NCI-H2081 treated with DMSO at 0.1 percent for 48 hours (cell line): ENCODE data around the gene PROX2.

Experiments
- DNase-seq: peaks from one replicate; lab custom pipeline; 2025; lab: John Stamatoyannopoulos, UW

PROX2 gene

DNA sequence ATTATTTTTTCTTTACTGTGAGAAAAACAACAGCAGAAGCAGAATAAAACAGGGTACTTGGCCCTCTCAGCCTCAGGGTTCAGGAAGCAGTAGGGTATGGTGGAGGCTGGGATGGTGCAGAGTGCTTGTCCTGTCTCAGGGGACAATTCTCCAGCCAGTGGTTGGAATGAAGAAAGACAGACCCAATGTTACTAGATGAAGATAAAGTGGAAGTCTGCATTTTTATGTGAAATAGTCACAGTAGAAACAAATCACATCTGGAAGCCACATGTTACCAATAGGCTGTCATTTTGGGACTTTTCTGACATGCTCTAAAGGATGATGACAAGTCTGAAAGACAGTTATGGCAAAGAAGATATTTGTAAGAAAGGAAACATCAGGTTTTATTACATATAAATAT is 32.3 kb downstream of the PROX2 start:
- no peak for DNase-seq

- DNase-seq = no peak
These were observed 34.4 kb downstream of the PROX2 start for GRCh38 chr14:74841230-74842207.

DNA sequence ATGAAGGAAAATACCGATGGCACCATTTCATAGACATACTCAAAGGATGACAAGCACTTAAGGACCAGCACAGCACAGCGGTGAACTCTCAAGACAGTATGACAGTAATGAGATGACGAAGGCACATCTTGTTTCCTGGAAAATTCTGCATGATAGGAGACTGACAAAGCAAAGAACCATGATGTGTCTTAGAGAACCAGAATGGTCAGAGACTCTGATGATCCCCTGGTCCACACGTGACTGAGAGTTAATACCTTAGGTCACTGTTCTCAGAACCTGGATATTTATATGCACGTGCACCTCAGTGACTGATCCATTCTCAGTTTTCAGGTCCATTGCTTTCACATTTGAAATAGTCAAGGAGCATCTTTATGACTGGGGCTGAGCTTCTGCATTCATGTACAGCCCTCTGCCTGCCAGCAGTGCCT is 35.3 kb downstream of the PROX2 start:
- DNase-seq = no peak

- DNase-seq = no peak
These were observed 37.8 kb downstream of the PROX2 start for GRCh38 chr14:74838166-74838565.

- no peak for DNase-seq
These were observed 39.5 kb downstream of the PROX2 start for GRCh38 chr14:74836251-74836960.

GRCh38 chr14:74835645-74836250 is 40.2 kb downstream of the PROX2 start:
- no peak for DNase-seq

DNA sequence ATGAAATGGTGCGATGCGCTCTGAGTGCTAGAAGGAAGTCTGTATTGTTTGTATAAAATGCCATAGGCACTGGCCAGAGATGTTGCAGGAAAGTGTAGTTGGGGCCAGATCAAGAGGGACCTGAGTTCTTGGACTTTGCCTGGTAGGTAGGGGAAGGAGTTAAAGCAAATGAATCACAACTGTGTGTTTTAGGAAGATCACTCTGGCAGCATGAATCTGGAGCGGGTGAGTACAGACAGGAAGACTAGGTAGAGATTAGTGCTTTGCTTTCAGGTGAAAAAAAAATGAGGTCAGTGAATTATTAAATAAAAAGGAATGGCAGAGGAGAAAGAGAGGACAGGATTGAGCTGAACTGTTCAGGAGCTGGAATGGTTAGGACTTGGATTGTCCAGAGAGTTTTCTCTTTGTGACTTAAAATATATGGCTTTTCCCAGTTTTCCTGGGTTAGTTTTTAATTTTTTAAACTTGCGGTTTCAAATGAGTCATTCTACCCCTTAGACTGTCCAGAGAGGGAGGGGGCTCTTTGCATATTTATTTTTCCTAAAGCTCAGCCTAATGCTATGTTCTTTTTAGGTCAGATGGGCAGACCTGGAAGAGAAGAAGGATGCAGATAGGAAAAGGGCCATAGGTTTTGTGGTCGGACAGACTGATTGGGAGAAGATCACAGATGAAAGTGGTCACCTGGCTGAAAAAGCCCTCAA is 41.1 kb downstream of the PROX2 start:
- DNase-seq = no peak

DNA sequence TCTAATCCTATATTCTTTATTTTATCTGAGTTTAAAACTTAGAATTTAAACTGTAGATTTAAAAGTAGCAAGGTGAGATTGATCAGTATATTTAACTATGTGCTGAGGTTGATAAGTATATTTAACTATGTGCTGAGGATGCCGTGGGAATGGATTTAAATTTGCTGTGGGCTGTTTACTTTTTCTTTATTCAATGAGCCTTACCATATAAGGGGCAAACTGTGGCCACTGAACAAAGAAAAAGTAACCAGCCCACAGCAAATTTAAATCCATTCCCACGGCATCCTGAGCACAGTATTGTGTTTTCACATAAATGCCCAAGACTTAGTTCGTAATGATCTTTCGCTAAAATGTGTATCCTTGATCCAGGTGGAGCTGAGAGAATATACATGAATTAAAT is 43.1 kb downstream of the PROX2 start:
- no peak for DNase-seq

DNA sequence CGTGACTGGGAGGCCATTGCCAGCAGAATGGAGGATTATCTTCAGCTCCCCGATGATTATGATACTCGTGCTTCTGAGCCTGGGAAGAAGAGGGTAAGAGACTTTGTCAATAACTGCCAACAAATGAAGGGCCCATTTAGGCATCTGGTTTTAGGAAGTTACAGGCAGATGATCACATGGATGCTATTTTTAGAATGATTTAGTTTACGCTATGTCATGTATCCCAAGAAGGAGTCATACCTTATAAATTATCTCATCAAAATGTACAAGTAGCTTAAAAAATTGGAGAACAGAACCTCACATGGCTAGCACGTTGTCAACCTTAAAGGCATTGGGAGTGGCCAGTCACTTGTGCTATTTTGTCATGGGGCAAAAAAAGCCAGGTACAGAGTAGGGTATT is 46.7 kb downstream of the PROX2 start:
- DNase-seq = no peak

DNA sequence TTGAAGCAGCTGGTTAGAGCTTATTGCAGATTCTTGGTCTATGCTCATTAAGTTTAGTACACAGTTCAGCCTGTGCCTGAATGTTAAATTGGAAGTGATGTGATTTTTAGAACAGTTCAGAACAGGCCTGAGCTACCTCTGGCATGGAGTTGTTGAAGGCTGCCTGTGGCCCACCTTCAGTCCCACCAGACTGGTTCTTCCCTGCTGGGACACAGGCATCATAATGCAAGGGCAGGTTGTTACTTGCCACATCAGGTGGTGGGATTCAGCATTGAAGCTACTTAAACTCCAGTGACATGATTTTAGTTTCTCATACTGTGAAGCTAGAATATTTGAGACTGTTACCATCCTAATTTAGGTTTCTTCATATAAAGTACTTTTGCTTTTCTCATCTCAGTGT is 49.4 kb downstream of the PROX2 start:
- no peak for DNase-seq
